Right lobe of liver (tissue), 6 donors: Measurements from ENCODE around the gene ALLC. TPM values are rescaled to one million over a fixed set of nuclear protein-coding genes. Genes with fewer than 3 reads are reported as not detected.

Experiments used
- ATAC-seq, 4 donors: fragments of 200-7000 bp; cut with Tn5 transposase; one replicate each; pipeline ENCODE4 v1.9.1; 2020; ENCODE audit warnings: mild to moderate bottlenecking in 4 of 4, moderate library complexity in 4 of 4
- DNase-seq, 3 donors: peaks; one replicate each; pipeline ENCODE4 v3.0.0-alpha.2; 2020
- H3K27ac ChIP-seq, 3 donors: fragments of 200-600 bp; one replicate each; pipeline ENCODE4 v1.8.0; 2022
- H3K27me3 ChIP-seq, 2 donors: fragments of 200-600 bp; one replicate each; pipeline ENCODE4 v1.8.0; 2022
- H3K36me3 ChIP-seq, 4 donors: fragments of 200-600 bp; sonication (generic) in 1 of 4; one replicate each; pipeline versions ENCODE4 v1.5.1 to v1.8.0; 2017 to 2022; ENCODE audit warnings: control low read depth in 1 of 4
- H3K4me1 ChIP-seq, 4 donors: fragments of 200-600 bp; sonication (generic) in 1 of 4; one replicate each; pipeline versions ENCODE4 v1.5.1 to v1.8.0; 2017 to 2022; ENCODE audit warnings: control low read depth in 1 of 4
- H3K4me3 ChIP-seq, 3 donors: fragments of 200-600 bp; one replicate each; pipeline ENCODE4 v1.8.0; 2022
- H3K9me3 ChIP-seq, 4 donors: fragments of 200-600 bp; sonication (generic) in 1 of 4; one replicate each; pipeline versions ENCODE4 v1.5.1 to v1.8.0; 2017 to 2022; ENCODE audit warnings: control low read depth in 1 of 4
- POLR2A ChIP-seq: fragments of 450-650 bp; IDR thresholded peaks from one replicate; pipeline ENCODE4 v1.6.1; 2017; ENCODE audit warnings: antibody characterized with exemption, mild to moderate bottlenecking
- WGBS: methylation state at CpG from one replicate; pipeline ENCODE4 v1.1.6; 2018; ENCODE audit warnings: low coverage, low lambda C conversion rate; ENCODE audit not compliant: insufficient coverage; ENCODE audit errors: missing lambda C conversion rate; 5-methylcytosine and 5-hydroxymethylcytosine counted together
- intact Hi-C, 2 donors: fragments of 100-400 bp; cut with DNase I; formaldehyde crosslinking; loops; one replicate each; pipeline versions ENCODE4 v1.11.2 to v1.14.1; 2022
- total RNA-seq, 6 experiments: library from RNA; depleted of rRNA in 2 of 6; stranded (reverse); fragments of >200 nt in 2 of 6; fragmentation: NEBNext Ultra II Directional in 3 of 6; extraction: Animal tissue kit (Norgen Biotek cat#: 25700) in 3 of 6; gene quantifications; one replicate each; pipeline versions ENCODE4 v1.1.0 to v1.2.4, GENCODE V29; 2016 to 2023
- TF ChIP-seq, protein P1 (sequence below), 4 donors: fragments of 200-600 bp in 3 of 4; fragments of 450-650 bp in 1 of 4; IDR thresholded peaks; one replicate each; pipeline versions ENCODE4 v1.5.1 to v1.8.0; 2016 to 2022; ENCODE audit warnings: antibody characterized with exemption in 4 of 4, mild to moderate bottlenecking in 2 of 4
- donor health status: DM: no; HTN: yes; CAD: no.
- donor health status: DM: no; HTN: no; CAD: no.
- donor health status: DM: no; HTN: no; CAD: no.
- donor health status: DM: no; HTN: yes; CAD: no.
- donor health status: DM: no; HTN: yes; CAD: no.

The ALLC gene
- total RNA-seq, 6 experiments from 2014 or later, result 0.18 to 0.63 (median 0.31) TPM; not detected in 1

DNA sequence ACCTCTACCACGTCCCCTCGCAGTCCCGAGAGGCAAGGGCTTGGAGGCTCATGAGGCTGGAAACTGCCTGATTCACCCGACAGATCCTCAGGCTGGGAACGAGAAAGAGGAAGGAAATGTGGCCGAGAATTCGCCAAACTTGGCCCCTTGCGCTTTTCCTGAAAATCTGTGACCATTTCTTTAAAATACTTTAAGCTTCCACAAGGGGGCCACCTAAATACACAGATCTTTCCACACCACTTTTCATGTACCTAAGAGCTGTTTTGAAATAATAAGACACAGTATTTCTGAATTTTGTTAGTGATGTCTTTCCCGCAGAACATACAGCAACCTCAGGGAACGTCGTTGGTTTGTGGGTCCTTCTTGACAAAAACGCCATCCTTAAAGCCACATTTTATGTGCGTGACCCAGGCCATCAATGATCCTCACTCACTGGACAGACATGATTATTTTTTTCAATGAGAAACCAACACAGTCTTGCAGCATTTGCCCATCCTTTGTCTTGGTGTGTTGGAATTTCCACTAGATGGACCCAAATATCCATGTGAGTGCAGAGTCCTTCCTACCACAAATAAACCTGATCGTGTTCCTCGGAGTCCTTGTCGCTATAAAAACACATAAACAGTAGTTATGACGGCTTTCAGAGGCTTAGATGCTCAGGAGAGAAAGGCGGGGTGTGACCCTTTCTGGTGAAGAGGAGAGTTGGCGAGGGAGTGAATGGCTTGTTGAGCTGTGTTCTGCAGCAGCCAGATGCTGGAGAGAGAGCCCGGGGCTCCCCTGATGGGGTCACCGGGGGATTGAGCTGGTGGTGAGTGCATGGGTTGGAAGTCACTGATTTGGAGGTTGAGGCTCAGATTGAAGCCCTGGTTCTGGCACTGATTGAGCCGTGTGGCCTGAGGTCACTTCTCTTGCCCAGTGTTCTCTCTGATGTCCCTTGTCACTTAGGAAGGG is 70.4 kb downstream of the ALLC start:
- DNase-seq, result no peak
- intact Hi-C loops, result no loop called here

DNA sequence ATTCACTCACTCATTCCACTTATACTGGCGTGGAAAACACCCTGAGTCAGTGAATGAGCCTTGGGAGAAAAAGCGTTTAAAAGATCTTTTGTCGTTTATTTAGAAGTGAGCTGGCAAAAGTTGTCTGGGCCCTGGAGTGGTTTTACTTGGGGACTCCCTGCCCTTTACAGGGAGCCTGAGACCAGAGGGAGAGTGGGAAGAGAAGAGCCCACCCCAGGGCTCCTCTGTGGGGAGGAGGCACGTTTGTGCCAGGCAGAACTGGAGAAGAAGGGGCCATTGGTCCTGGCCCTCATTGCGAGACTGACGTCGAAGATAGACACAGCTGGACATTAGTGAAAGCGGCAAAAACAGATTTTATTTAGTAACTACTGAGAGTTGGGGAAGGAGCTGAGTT is 71.1 kb downstream of the ALLC start:
- H3K36me3 ChIP-seq, result no peaks in the 10 kb centered on the region
- H3K9me3 ChIP-seq, result no peaks in the 10 kb centered on the region
- peaks cover 0 to 4% (median 0%) of the 10 kb centered on the region in 4 donors for H3K4me1 ChIP-seq
- no peak overlapping the region for H3K27ac ChIP-seq
- 75% methylated on average over 8 of the region's 8 CpGs for WGBS
- no peaks in the 10 kb centered on the region for H3K27me3 ChIP-seq
- DNase-seq (no peak), ATAC-seq (no peak)
- H3K4me3 ChIP-seq, result no peak overlapping the region
- intact Hi-C loops, result no loop called here
- TF ChIP-seq POLR2A, result no peak
- TF ChIP-seq, protein P1, sequence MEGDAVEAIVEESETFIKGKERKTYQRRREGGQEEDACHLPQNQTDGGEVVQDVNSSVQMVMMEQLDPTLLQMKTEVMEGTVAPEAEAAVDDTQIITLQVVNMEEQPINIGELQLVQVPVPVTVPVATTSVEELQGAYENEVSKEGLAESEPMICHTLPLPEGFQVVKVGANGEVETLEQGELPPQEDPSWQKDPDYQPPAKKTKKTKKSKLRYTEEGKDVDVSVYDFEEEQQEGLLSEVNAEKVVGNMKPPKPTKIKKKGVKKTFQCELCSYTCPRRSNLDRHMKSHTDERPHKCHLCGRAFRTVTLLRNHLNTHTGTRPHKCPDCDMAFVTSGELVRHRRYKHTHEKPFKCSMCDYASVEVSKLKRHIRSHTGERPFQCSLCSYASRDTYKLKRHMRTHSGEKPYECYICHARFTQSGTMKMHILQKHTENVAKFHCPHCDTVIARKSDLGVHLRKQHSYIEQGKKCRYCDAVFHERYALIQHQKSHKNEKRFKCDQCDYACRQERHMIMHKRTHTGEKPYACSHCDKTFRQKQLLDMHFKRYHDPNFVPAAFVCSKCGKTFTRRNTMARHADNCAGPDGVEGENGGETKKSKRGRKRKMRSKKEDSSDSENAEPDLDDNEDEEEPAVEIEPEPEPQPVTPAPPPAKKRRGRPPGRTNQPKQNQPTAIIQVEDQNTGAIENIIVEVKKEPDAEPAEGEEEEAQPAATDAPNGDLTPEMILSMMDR (IDR thresholded peaks at IDR 0.05), result no peak

More for the DNA sequence above, 70.4 kb downstream of the ALLC start:
- Histone ChIP-seq H3K4me1 (peaks cover 0 to 4% (median 0%) of the 10 kb centered on the region in 4 donors), H3K27ac (no peak overlapping the region), H3K36me3 (no peaks in the 10 kb centered on the region), H3K9me3 (no peaks in the 10 kb centered on the region), H3K4me3 (no peak overlapping the region), H3K27me3 (no peaks in the 10 kb centered on the region)
- no peak for TF ChIP-seq POLR2A
- TF ChIP-seq, protein P1 (IDR thresholded peaks at IDR 0.05), result peak; percentile 51 to 57 (median 53)
- 28% methylated on average over 22 of the region's 22 CpGs for WGBS
- peak; percentile 54 to 89 (median 74) for ATAC-seq

DNA sequence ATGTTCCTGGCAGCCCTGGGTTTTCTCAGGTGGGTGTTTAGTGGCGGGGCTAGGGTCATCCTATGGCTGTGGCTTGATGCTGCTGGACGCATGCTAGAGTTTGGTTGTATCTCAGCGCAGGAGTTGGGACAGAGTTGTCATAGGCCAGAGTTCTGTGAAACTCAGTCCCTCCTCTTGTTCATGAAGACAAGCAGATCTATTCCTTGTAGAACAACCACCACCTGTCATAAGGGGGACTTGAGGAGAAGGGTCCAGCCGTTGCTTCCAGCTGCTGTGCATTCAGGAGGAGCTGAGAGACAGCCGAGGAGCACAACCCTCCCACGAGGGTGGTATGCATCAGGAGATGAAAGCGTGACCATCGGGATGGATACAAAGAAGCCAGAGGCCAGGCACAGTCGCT is 71.8 kb downstream of the ALLC start:
- ATAC-seq, result no peak

DNA sequence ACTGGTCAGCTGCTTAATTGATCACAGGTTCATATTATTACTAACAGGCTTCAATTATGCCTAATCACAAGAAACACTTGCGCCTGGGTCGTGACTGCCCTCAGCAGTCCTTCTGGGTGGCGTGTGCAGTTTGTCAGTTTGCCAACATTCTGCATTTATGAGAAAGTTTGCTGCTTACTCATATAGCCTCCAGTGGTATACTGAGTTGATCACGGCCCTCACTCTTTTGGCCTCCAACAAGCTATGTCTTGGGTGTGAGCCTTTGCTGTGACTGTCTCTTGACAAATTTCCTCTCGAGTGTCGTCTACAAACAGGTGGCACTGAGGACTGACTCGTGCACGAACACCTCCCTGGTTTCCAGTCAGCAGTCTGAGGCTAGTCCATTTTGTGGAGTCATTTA is 72.6 kb downstream of the ALLC start:
- WGBS, result 62% methylated on average over 5 of the region's 8 CpGs

More for the DNA sequence above, 71.8 kb downstream of the ALLC start:
- Histone ChIP-seq H3K4me1 (peaks cover 0 to 4% (median 0%) of the 10 kb centered on the region in 4 donors), H3K9me3 (no peaks in the 10 kb centered on the region), H3K36me3 (no peaks in the 10 kb centered on the region), H3K27me3 (no peaks in the 10 kb centered on the region), H3K27ac (no peak overlapping the region), H3K4me3 (no peak overlapping the region)
- intact Hi-C loops, result no loop called here
- TF ChIP-seq POLR2A, result no peak
- TF ChIP-seq, protein P1 (IDR thresholded peaks at IDR 0.05), result no peak
- DNase-seq, result no peak
- 49% methylated on average over 5 of the region's 9 CpGs for WGBS

DNA sequence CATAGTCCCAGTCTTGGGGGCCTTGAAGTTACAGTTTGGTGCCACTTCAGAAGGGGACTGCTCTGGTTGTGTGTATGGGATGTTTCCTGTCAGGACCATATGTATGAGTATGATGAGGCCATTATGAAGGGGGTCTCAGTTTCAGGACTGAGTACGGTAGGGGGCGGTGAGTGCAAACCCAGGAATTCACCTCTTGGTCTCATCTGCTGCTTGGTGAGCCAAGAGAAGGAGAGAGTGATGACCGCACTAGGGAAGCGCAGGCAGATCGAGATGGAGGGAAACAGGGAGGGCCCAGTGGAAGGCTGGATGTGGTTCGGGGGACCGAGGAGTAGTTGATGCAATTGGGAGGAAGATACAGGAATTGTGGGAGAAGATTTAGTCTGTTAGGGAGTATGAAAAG is 73.8 kb downstream of the ALLC start:
- H3K9me3 ChIP-seq, result no peaks in the 10 kb centered on the region
- WGBS, result 86% methylated on average over 7 of the region's 7 CpGs
- H3K4me1 ChIP-seq, result peaks cover 0 to 4% (median 0%) of the 10 kb centered on the region in 4 donors
- no peaks in the 10 kb centered on the region for H3K27me3 ChIP-seq
- DNase-seq (no peak), ATAC-seq (no peak)
- intact Hi-C loops, result no loop called here
- no peak overlapping the region for H3K27ac ChIP-seq
- no peaks in the 10 kb centered on the region for H3K36me3 ChIP-seq
- H3K4me3 ChIP-seq, result no peak overlapping the region
- TF ChIP-seq POLR2A, result no peak
- TF ChIP-seq, protein P1 (IDR thresholded peaks at IDR 0.05), result no peak

More for the DNA sequence above, 72.6 kb downstream of the ALLC start:
- Histone ChIP-seq H3K9me3 (no peaks in the 10 kb centered on the region), H3K4me3 (no peak overlapping the region), H3K27ac (no peak overlapping the region), H3K36me3 (no peaks in the 10 kb centered on the region), H3K4me1 (peaks cover 0 to 4% (median 0%) of the 10 kb centered on the region in 4 donors), H3K27me3 (no peaks in the 10 kb centered on the region)
- no peak for ATAC-seq
- no peak for TF ChIP-seq POLR2A
- intact Hi-C loops, result no loop called here
- DNase-seq, result no peak
